Activated CD4-positive, alpha-beta T cell treated with anti-CD3 and anti-CD28 coated beads for 48 hours (primary cell): ENCODE data around the gene FGFR3.

Experiments used
- DNase-seq: peaks from one replicate; pipeline ENCODE4 v3.0.0-alpha.2; 2020

FGFR3 gene

DNA sequence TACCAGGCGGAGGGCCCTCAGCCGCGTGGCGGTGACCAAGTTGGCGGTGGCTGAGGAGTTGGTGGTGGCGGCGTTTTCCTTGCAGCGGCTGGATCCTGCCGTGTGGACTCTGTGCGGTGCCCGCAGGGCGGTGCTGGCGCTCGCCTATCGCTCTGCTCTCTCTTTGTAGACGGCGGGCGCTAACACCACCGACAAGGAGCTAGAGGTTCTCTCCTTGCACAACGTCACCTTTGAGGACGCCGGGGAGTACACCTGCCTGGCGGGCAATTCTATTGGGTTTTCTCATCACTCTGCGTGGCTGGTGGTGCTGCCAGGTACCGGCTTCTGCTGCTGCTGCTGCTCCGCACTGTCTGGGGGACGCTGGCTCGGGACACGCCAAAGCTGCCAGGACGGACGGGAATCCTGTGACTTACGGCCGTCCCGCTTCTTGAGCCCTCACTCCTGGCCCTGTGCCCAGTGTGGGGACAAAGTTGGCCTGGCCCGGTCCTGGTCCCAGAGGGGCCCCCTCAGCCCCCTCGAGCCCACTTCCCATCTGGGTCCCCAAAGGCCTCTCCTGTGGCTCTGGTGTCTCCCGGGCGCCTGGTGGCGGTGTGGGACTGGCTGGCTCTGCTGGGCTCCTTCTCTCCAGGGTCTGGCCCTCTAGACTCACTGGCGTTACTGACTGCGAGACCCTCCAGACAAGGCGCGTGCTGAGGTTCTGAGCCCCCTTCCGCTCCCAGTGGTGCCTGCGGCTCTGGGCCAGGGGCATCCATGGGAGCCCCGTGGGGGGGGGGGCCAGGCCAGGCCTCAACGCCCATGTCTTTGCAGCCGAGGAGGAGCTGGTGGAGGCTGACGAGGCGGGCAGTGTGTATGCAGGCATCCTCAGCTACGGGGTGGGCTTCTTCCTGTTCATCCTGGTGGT lies 10.7 kb downstream of the FGFR3 start:
- no peak for DNase-seq

DNA sequence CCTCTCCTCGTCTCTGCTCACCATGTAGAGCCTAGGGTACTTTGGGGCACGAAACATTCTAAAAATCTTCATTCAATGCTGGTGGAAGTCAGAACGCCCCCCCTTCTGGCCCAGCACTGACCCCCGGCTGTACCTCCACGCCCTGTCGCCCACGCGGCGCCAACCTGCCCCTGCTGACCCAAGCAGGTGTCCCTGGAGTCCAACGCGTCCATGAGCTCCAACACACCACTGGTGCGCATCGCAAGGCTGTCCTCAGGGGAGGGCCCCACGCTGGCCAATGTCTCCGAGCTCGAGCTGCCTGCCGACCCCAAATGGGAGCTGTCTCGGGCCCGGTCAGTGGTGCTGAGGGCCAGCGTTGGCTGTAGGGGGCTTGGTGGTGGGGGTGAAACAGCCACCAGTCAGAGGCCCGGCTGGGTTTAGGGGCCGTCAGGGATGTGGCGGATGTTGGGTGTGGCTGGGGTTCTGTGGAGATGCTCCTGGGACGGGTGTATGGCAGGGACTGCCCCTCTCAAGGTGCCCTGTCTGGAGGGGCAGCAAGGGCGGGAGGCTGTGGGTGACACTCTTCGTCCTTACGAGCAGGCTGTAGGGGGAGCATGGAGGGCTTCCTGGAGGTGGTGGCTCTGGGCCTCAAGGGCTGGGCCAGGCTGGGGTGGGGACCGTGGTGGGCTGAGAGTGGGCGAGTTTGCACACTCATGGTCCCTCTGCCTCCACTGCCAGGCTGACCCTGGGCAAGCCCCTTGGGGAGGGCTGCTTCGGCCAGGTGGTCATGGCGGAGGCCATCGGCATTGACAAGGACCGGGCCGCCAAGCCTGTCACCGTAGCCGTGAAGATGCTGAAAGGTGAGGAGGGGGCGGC lies 11.8 kb downstream of the FGFR3 start:
- DNase-seq, result no peak

DNA sequence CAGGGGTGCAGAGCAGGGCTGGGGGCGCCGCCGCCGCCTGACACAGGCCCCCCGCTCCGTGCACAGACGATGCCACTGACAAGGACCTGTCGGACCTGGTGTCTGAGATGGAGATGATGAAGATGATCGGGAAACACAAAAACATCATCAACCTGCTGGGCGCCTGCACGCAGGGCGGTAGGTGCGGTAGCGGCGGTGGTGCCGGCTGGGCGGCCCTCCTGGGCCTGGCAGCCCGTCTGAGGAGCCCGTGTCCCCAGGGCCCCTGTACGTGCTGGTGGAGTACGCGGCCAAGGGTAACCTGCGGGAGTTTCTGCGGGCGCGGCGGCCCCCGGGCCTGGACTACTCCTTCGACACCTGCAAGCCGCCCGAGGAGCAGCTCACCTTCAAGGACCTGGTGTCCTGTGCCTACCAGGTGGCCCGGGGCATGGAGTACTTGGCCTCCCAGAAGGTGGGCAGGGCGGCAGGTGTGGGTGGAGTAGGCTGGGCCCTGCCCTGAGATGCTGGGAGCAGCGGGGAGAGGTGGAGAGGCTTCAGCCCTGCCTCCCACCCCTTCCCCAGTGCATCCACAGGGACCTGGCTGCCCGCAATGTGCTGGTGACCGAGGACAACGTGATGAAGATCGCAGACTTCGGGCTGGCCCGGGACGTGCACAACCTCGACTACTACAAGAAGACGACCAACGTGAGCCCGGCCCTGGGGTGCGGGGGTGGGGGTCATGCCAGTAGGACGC lies 12.6 kb downstream of the FGFR3 start:
- DNase-seq, result no peak

DNA sequence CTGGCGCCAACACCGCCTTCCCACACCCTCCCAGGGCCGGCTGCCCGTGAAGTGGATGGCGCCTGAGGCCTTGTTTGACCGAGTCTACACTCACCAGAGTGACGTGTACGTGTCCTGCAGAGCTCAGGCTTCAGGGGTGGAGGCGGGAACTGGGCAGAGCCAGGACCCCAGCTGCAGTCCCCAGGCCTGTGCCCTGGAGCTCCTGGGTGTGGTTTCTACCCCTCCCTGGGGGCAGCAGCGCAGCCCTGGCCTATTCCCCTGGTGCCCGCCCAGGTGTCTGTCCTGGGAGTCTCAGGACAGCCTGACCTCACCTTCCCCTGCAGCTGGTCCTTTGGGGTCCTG lies 13.1 kb downstream of the FGFR3 start:
- no peak for DNase-seq

DNA sequence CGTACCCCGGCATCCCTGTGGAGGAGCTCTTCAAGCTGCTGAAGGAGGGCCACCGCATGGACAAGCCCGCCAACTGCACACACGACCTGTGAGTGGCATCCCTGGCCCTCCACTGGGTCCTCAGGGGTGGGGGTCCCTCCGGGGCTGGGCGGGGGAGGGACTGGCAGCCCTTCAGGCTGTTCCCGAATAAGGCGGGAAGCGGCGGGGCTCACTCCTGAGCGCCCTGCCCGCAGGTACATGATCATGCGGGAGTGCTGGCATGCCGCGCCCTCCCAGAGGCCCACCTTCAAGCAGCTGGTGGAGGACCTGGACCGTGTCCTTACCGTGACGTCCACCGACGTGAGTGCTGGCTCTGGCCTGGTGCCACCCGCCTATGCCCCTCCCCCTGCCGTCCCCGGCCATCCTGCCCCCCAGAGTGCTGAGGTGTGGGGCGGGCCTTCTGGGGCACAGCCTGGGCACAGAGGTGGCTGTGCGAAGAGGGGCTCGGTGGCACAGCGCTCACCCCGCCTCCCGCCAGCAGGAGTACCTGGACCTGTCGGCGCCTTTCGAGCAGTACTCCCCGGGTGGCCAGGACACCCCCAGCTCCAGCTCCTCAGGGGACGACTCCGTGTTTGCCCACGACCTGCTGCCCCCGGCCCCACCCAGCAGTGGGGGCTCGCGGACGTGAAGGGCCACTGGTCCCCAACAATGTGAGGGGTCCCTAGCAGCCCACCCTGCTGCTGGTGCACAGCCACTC lies 13.7 kb downstream of the FGFR3 start:
- DNase-seq, result no peak

DNA sequence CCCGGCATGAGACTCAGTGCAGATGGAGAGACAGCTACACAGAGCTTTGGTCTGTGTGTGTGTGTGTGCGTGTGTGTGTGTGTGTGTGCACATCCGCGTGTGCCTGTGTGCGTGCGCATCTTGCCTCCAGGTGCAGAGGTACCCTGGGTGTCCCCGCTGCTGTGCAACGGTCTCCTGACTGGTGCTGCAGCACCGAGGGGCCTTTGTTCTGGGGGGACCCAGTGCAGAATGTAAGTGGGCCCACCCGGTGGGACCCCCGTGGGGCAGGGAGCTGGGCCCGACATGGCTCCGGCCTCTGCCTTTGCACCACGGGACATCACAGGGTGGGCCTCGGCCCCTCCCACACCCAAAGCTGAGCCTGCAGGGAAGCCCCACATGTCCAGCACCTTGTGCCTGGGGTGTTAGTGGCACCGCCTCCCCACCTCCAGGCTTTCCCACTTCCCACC lies 14.3 kb downstream of the FGFR3 start:
- DNase-seq, result no peak

DNA sequence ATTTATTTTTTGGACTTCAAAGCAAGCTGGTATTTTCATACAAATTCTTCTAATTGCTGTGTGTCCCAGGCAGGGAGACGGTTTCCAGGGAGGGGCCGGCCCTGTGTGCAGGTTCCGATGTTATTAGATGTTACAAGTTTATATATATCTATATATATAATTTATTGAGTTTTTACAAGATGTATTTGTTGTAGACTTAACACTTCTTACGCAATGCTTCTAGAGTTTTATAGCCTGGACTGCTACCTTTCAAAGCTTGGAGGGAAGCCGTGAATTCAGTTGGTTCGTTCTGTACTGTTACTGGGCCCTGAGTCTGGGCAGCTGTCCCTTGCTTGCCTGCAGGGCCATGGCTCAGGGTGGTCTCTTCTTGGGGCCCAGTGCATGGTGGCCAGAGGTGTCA lies 15.3 kb downstream of the FGFR3 start:
- DNase-seq, result no peak

DNA sequence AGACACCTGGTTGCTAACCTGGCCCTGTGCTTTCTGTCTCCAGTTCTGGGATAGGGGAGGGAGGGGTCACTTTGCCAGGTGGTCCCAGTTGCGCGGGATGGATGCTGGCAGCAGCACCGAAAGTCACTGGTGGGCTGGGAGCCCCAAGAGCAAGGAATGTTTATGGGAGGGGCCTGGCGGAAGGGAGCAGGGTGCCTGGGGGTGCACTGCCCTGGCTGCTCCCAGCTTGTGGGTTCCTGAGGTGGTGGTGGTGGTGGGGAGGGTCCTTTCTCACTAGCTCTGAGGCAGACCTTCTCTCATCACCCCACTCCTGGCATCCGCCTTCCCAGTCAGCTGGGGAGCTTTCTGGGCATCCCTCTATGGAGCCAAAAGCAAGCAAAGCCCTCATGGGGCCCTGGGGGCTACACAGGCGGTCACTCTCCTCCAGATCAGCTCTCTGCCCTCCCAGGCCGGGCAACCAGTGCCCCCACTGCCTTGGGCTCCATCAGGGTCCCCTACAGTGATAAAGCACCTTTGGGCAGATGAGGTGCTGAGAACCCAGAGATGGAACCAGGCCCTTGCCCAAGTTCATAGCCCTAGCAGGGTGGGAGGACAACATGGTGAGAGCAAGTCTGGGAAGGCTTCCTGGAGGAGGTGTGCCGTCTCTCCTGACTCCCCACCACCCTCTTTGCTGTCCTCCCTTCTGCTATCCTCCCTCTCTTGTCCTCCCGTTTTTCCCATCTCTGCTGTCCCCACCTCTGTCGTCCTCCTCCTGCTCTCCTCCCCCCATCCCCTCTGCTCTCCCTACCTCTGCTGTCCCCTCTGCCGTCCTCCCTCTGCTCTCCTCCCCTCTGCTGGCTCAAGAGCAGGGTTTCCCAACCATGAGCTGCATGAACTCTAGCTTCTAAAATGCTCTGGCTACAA lies 16.0 kb downstream of the FGFR3 start:
- DNase-seq, result no peak

DNA sequence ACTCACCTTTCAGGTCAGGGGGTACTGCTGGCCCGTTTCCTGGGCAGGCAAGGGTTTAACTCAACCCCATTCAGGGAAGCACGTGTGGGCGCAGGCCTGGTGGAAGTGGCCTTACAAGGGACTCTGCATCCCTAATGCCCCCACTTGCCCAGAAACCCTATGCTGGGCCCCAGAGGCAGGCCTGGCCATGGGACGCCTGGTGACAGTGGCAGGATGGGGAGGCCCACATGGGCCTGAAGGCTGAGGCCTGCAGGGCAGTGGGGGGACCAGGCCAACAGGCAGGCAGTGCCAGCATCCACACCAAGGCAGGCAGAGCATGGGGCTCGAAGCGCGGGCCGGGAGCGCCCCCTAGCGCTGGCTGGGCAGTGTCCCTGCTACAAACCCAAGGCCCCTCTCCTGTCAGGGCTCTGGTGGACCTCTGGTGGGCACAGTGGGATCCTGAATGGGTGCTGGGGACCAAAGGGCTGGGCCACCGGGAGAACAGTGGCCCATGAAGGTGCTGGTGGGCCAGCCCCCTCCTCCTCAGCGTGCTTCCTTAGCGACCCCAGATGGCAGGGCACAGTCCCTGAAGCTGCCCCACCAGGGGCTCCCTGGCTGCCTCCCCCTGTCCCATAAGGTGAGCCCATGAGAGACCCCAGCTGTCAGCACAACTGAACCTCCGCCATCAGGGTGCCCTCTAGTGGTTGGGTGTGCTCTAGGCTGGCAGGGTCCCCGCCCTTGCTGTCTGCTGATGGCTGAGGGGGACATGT lies 16.8 kb downstream of the FGFR3 start:
- peak; percentile 83 for DNase-seq

DNA sequence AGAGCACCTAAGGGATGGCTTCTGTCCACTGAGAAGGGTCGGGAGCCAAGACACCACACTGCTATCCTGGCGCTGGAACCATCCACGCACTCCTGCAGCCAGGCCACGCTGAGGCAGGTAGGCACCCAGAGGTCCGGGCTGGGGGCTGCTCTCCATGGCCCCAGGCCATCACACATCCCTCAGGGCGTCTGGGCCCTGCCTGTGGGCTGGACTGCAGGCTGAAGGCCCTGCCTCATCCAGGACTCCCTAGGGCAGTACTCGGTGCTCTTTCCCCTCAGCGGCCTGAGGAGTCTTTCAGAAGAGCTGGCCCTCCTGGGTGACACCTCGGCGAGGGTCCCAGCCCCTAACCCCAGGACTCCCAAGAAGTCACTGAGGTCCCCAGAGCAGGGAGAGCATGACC lies 17.7 kb downstream of the FGFR3 start:
- DNase-seq, result no peak

DNA sequence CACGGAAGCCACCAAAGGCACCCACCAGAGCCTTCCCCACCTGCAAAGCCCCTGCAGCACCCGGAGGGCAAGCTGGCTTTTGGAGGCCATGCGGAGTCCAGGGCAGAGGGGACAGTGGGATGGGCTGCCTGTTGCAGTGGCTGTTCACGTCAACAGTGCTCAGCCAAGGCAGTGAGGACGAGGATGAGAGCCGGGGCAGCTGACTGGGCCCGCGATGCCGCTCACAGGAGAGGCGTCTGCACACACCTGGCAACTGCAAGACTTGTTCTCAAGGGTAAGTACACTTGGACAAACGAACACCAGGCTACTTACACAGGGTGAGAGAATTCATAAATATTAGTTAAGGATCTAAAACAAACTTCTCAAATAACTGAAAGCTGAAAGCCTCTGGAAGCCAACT lies 19.6 kb downstream of the FGFR3 start:
- no peak for DNase-seq

DNA sequence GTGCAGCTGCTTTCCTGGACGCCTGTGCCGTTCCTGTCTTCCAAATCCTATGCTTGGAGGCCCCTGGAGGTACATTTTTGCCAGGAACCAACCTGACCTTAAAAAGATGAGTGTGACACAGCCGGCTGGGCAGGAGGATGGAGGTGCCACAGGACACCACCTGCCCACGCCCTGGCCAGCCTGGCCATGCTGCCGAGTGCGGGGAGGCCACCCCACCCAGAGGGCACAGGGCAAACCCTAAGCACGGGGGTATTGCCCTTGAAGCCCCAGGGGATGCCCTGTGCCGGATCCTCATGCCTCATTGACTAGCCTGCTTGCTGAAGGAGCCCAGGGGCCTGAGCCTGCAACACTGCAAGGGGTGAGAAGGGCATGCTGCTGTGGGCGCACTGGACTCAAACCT lies 20.1 kb downstream of the FGFR3 start:
- no peak for DNase-seq

DNA sequence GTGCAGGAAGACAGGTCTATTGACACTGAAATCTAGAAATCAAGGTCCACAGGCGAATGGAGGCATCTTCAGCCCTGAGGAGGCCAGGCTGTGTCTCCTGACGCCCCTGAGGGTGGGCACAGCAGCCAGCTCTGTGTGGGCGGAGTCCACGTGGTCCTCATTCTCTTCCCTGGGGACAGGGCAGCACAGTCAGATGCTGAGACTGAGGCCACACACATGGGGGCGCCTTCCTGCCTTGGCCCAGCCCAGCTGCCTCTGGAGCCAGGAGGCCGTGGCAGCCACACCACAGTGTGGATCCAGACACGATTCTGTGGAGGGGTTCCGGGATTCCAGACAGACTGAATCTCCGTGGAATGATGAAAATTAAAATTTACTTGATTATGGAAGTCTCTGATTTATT lies 20.8 kb downstream of the FGFR3 start:
- no peak for DNase-seq

DNA sequence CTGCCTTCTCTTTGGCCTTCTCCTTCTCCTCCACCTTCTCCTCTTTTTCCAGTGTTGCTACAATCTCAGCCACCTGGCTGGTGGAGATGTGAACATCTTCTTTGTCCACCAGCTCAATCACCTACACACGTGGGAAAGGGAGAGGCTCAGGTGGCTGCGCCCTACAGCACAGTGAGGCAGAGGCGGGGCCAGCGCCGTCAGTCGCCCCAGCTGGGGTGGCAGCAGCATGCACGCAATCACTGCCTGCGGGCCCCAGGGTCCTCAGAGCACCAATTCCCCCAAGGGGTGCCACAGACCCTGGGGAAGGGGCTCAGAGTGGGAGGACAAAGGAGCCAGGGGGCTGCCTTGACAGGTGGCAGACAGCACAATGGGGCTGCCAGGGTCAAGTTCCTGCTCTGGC lies 21.4 kb downstream of the FGFR3 start:
- no peak for DNase-seq

DNA sequence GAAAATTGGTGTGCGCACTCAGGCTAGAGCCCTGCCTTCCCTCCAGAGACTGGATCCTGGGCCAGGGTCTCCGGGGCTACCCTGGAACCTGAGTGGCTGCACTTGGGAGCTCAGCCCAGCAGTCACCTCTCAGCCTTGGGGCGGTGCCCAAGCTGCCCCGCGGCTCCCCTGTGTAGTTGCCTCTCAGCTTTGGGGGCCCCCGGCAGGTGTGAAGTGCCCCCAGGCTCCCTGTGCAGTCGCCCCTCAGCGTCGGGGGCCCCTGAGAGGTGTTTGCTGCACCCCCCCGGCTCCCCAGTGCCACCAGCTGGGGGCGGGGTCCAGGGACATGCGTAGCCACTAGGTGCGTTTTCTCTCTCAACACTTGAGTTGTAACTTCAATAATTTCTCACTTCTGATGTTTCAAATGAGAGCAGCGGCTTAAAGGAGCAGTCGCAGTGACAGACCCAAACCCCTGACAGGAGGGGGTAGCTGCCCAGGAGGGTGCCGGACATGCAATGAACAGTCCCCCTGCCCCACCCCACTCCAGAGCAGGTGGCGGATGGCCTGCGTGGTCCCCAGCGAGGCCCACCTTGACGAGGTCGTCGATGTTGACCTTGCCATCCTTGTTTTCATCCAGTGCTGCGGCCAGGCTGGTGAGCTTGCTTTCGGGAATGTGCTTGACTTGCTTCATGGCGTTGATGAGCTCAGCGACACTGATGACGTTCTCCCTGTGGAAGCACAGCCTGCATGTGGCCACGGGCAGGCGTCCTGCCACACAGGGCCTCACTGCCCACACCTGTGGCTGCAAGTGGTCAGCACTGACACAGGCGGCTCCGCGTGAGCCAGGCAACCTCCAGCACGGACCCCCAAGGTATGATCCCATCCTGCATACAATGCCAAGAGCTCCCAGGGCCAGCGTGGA lies 22.3 kb downstream of the FGFR3 start:
- no peak for DNase-seq

DNA sequence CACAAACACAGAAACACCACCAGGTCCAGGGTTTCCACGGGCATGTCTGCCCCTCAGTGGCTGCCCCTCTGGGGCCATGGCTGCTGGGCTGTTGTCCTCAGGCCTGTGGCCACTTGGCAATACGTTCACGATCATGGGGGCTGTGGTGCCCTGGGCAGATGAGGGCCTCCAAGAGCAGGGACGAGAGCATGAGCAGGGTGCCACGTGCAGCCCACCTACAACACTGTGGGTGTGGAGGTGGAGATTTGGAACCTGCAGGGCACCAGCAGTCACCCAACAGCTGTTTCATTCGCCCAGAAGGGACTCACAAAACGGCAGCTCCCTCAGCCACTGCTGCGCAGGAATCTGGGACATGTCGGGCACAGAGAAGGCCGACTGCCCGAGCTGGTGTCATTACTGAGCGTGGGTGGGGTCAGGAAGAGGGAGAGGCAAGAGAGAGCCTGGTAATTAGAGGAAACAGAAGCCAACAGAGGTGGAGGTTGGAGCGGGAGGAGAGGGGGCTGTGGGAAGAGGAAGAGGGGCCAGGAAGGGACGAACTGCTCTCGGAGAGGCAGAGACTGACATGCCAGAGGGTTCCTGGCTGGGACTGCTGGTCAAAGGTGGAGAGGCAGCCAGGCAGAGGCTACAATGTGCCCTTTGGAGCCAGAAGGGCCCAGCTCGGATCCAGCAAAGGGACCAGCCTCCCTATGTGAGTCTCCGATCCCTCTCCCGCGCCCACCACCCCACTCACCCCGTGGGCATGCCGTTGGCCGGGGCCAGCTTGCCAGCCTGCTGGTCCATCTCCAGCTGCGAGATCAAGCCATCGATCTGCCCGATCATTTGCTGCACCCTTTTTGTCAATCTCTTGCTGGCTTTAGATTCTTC lies 23.1 kb downstream of the FGFR3 start:
- no peak for DNase-seq

DNA sequence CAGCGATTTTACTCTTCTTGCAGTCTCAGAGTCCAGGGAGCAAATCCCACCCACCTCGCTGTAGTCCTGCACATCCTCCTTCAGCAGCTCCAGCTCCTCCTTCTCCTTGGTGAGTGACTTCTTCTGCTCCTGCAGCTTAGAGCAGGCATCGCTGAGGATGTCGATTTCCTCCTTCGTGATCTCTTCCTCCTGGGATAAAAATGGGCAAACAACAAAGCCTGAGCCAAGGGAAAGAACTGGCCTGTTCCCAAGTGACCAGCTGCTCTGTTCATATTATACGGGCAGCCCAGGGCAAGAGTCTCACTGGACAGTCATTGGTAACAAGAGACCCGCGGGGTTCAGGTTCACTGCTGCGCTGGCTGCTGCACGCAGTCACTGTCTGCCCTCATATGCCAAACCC lies 26.2 kb downstream of the FGFR3 start:
- no peak for DNase-seq

DNA sequence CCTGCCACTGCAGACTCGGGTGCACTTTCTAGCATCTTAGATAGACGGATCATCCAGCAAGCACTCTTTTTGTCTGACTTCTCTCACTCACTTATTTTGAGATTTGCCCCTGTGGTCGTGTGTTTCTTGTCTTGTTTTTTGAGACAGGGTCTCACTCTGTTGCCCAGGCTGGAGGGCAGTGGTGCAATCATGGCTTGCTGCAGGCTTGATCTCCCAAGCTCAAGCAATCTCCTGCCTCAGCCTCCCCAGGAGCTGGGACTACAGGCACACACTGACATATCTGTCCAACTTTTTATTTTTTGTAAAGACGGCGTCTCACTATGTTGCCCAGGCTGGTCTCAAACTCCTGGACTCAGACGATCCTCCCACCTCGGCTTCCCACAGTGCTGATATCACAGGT lies 26.7 kb downstream of the FGFR3 start:
- DNase-seq, result no peak
